HK-2 (cell line): ENCODE measurements around the gene UBE4A.

Experiments
- DNase-seq: peaks from one replicate; pipeline ENCODE4 v3.0.0-alpha.2; 2018; ENCODE audit not compliant: unreplicated experiment

UBE4A gene

GRCh38 chr11:118359295-118359958, at the start of gene UBE4A:
TSS of gene UBE4A (plus strand) at chr11:118359600. CDS start at chr11:118365081, 5,481 bp downstream.
- peak; percentile 88 for DNase-seq

GRCh38 chr11:118310271-118310670, 49.1 kb upstream of the UBE4A start:
- DNase-seq: no peak

GRCh38 chr11:118310781-118311485, 48.5 kb upstream of the UBE4A start:
- DNase-seq: no peak

- DNase-seq: no peak
These were observed 47.9 kb upstream of the UBE4A start for GRCh38 chr11:118311518-118311917.

GRCh38 chr11:118312328-118312727, 47.1 kb upstream of the UBE4A start:
- no peak for DNase-seq

GRCh38 chr11:118313242-118313641, 46.2 kb upstream of the UBE4A start:
- DNase-seq: no peak

GRCh38 chr11:118314988-118315411, 44.4 kb upstream of the UBE4A start:
- DNase-seq: no peak

- DNase-seq: no peak
These were observed 41.3 kb upstream of the UBE4A start for GRCh38 chr11:118318124-118318523.

- no peak for DNase-seq
These were observed 40.6 kb upstream of the UBE4A start for GRCh38 chr11:118318581-118319336.

GRCh38 chr11:118319337-118319707, 40.1 kb upstream of the UBE4A start:
- DNase-seq: no peak

GRCh38 chr11:118320515-118320914, 38.9 kb upstream of the UBE4A start:
- no peak for DNase-seq

- no peak for DNase-seq
These were observed 37.9 kb upstream of the UBE4A start for GRCh38 chr11:118321386-118322082.

- no peak for DNase-seq
These were observed 36.7 kb upstream of the UBE4A start for GRCh38 chr11:118322721-118323120.

GRCh38 chr11:118325283-118325682, 34.1 kb upstream of the UBE4A start:
- DNase-seq: no peak

GRCh38 chr11:118328745-118329144, 30.7 kb upstream of the UBE4A start:
- DNase-seq: no peak

GRCh38 chr11:118334745-118335144, 24.7 kb upstream of the UBE4A start:
- no peak for DNase-seq

GRCh38 chr11:118338637-118339061, 20.8 kb upstream of the UBE4A start:
- no peak for DNase-seq

- DNase-seq: no peak
These were observed 20.0 kb upstream of the UBE4A start for GRCh38 chr11:118339281-118339961.

GRCh38 chr11:118340449-118340848, 19.0 kb upstream of the UBE4A start:
- no peak for DNase-seq

- no peak for DNase-seq
These were observed 18.1 kb upstream of the UBE4A start for GRCh38 chr11:118341261-118341660.

- DNase-seq: no peak
These were observed 17.4 kb upstream of the UBE4A start for GRCh38 chr11:118341815-118342489.
